NCI-H2227 treated with DMSO at 0.1 percent for 48 hours (cell line): ENCODE data around the gene CPA1.

ENCODE experiments used
- DNase-seq: peaks from one replicate; lab custom pipeline; 2025; lab: John Stamatoyannopoulos, UW

Gene CPA1

DNA sequence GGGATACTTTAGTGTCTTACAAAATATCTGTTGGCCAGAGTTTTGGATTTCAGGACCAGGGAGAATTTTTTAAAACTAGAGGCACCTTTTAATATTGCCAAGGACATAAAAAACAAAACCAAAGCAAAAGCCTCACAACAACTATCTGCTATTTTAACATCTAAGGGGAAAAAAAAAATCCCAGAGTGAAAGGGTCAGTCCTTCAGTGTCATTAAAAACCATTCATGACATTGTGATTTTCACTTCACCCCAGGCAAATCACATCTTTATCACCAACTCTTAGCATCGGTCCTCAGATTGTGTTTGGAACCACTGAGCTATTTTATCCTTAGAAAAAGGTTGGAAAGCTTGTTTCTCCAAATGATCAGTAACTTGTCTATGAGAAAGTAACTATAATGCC is 49.8 kb downstream of the CPA1 start:
- no peak for DNase-seq

GRCh38 chr7:130430841-130431666 is 50.8 kb downstream of the CPA1 start:
- peak; percentile 75 for DNase-seq

DNA sequence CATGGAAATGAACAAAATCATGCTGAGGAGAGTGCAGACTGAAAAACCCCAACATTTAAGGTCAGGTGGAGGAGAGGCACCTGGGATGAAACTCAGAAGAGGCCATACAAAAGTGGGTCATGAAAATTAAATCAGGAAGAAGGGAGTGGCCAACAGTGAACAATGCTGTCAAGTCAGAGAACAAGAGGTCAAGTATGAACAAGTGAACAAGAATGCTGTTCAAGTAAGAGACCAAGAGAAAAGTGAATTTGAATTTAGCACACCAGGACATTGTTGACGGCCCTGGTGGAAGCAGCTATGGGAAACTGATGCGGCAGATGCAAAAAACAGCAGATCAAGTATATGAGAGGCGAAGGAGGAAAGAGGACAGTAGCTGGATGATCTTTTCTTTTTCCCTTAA is 52.6 kb downstream of the CPA1 start:
- DNase-seq = no peak

GRCh38 chr7:130433301-130433700 is 53.0 kb downstream of the CPA1 start:
- DNase-seq = no peak

GRCh38 chr7:130435311-130435854 is 55.1 kb downstream of the CPA1 start:
- no peak for DNase-seq

DNA sequence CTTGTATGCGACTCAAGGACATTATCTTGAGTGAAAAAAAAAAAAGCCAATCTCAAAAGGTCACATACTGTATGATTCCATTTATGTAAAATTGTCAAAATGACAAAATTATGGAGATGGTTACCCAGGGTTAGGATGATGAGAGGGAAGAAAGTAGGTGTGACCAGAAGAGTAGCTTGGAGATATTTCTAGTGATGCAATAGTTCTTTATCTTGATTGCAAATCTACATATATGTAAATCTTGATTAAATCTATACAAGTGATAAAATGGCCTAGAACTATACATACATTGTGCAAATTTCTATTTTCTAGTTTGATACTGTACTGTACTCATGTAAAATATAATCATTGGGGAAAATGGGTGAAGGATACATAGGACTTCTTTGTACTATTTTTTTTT is 56.0 kb downstream of the CPA1 start:
- DNase-seq = no peak
